Effector CD4-positive, alpha-beta T cell (primary cell): ENCODE data around the gene LZIC.

ENCODE experiments used
- DNase-seq: peaks from one replicate; pipeline ENCODE4 v3.0.0-alpha.2; 2020

LZIC gene

GRCh38 chr1:9883585-9884449 lies 59.4 kb downstream of the LZIC start:
- no peak for DNase-seq

GRCh38 chr1:9882945-9883303 lies 60.3 kb downstream of the LZIC start:
- no peak for DNase-seq

GRCh38 chr1:9882296-9882944 lies 60.8 kb downstream of the LZIC start:
- no peak for DNase-seq

- no peak for DNase-seq
These were observed 61.3 kb downstream of the LZIC start for GRCh38 chr1:9881838-9882249.
